Colonic mucosa (tissue), 4 donors: ENCODE results near the gene DLG4. TPM values are rescaled to one million over a fixed set of nuclear protein-coding genes. Genes with fewer than 3 reads are reported as not detected.
A peak's percentile ranks its signal among the peaks of the same experiment; 100 is the strongest.
"Not testable (repeated sequence)": the region's sequence is repeated elsewhere in the genome, so short reads cannot be mapped to it uniquely, and the experiment has no call there.

Experiments used
- DNase-seq: peaks from one replicate; pipeline ENCODE4 v3.0.0-alpha.2; 2020
- H3K27ac ChIP-seq: fragments of 200-600 bp; one replicate; pipeline ENCODE4 v1.8.0; 2021
- H3K27me3 ChIP-seq: fragments of 200-600 bp; one replicate; pipeline ENCODE4 v1.8.0; 2021
- H3K36me3 ChIP-seq: fragments of 200-600 bp; one replicate; pipeline ENCODE4 v1.8.0; 2021
- H3K4me1 ChIP-seq: fragments of 200-600 bp; one replicate; pipeline ENCODE4 v1.8.0; 2021; ENCODE audit warnings: mild to moderate bottlenecking
- H3K4me3 ChIP-seq: fragments of 200-600 bp; one replicate; pipeline ENCODE4 v1.8.0; 2021
- H3K9ac ChIP-seq, 2 donors: one replicate each; pipeline ENCODE4 v1.7.0; 2013; ENCODE audit warnings: control low read depth in 2 of 2, low read depth in 2 of 2, low read length in 2 of 2
- H3K9me3 ChIP-seq: fragments of 200-600 bp; one replicate; pipeline ENCODE4 v1.8.0; 2021
- intact Hi-C: fragments of 100-400 bp; cut with DNase I; formaldehyde crosslinking; loops from one replicate; pipeline ENCODE4 v1.14.1; 2022
- total RNA-seq, 2 donors: library from RNA; stranded (reverse); fragmentation: NEBNext Ultra II Directional in 1 of 2; extraction: Animal tissue kit (Norgen Biotek cat#: 25700) in 1 of 2; gene quantifications; one replicate each; pipeline ENCODE4 v1.2.1, GENCODE V29; 2021
- TF ChIP-seq, protein P1 (sequence below): fragments of 200-600 bp; IDR thresholded peaks from one replicate; pipeline ENCODE4 v1.8.0; 2022; ENCODE audit warnings: antibody characterized with exemption, mild to moderate bottlenecking
- donor health status: healthy.
- donor health status: DM: no; HTN: no; CAD: no.
- donor health status: DM: no; HTN: no; CAD: no.

The DLG4 gene
- total RNA-seq, 2 donors from 2014 or later: 4.8 to 5.6 TPM

DNA sequence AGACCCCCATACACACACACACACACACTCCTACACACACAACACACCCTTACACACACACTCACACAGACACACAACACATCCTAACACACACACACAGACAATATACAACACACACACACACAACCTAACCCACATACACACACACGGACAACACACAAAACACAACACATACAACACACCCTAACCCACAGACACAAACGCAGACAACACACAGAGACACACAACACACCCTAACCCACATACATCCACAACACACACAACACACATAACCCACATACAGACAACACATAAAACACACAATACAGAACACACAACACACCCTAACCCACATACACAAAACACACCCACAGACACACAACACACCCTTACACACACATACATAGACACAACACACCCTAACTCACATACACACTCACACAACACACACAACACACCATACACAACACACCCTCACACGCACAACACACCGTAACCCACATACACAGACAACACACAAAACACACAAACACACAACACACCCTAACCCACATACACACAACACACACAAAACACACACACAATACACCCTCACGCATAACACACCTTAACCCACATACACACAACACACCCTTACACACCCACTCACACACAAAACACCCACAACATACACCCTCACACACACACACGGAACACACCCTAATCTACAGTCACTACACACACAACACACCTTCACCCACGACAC lies 44.9 kb downstream of the DLG4 start:
- Histone ChIP-seq H3K27ac (no peak overlapping the region), H3K36me3 (no peaks in the 10 kb centered on the region), H3K9ac (peak overlapping the region in 1 of 2 donors; percentile 26), H3K27me3 (no peaks in the 10 kb centered on the region), H3K4me1 (peaks cover 7% of the 10 kb centered on the region), H3K4me3 (no peak overlapping the region), H3K9me3 (no peaks in the 10 kb centered on the region)
- intact Hi-C loops: no loop called here
- TF ChIP-seq, protein P1, sequence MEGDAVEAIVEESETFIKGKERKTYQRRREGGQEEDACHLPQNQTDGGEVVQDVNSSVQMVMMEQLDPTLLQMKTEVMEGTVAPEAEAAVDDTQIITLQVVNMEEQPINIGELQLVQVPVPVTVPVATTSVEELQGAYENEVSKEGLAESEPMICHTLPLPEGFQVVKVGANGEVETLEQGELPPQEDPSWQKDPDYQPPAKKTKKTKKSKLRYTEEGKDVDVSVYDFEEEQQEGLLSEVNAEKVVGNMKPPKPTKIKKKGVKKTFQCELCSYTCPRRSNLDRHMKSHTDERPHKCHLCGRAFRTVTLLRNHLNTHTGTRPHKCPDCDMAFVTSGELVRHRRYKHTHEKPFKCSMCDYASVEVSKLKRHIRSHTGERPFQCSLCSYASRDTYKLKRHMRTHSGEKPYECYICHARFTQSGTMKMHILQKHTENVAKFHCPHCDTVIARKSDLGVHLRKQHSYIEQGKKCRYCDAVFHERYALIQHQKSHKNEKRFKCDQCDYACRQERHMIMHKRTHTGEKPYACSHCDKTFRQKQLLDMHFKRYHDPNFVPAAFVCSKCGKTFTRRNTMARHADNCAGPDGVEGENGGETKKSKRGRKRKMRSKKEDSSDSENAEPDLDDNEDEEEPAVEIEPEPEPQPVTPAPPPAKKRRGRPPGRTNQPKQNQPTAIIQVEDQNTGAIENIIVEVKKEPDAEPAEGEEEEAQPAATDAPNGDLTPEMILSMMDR: no peak
- DNase-seq: no peak

DNA sequence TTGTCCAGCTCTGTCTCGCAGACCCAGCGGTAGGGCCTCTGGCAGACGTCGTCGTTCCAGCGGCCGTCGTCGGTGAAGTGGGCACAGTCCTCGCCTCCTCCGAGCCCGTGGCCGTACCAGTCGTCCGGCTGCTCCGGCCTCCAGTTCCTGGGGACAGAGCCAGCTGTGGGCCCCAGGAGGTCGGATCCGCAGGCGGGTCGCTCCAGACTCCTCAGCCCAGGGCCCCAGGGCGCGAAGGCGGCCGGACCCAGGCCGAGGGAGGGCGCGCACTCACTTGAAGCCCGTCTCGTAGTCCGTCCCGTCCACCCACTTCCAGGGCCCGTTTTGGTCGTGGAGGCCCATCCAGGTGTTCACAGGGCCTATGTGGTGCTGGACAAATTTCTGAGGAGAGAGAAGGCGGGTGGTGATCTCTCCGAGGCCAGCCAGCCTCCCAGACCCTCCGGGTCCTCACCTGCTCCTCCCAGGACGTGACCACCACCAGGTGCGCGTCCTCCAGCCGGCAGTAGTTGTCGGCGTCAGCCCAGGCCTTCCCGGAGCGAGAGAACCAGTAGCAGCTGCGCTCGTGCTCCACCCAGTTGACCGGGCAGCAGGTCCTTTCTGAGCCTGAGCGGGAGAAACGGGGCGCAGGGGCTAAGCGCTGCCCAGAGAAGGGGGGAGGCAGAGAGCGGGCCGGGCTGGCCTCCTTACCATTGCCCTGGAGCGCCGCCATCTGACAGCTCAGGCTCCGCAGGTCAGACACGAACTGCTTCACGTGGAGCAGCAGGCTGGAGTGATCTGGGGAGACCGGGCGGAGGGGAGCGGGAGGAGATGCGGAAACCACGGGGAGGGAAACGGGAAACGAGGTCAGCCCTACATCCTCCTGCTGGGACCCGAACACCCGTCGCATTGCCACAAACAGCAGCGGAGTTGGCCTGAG lies 45.7 kb downstream of the DLG4 start:
- H3K27me3 ChIP-seq: no peaks in the 10 kb centered on the region
- TF ChIP-seq, protein P1: no peak
- H3K36me3 ChIP-seq: no peaks in the 10 kb centered on the region
- no peak overlapping the region for H3K27ac ChIP-seq
- H3K4me1 ChIP-seq: peaks cover 7% of the 10 kb centered on the region
- intact Hi-C loops: no loop called here
- peak overlapping the region; percentile 13 for H3K4me3 ChIP-seq
- H3K9me3 ChIP-seq: no peaks in the 10 kb centered on the region
- peak overlapping the region in 1 of 2 donors; percentile 26 for H3K9ac ChIP-seq
- peak; percentile 57 for DNase-seq

DNA sequence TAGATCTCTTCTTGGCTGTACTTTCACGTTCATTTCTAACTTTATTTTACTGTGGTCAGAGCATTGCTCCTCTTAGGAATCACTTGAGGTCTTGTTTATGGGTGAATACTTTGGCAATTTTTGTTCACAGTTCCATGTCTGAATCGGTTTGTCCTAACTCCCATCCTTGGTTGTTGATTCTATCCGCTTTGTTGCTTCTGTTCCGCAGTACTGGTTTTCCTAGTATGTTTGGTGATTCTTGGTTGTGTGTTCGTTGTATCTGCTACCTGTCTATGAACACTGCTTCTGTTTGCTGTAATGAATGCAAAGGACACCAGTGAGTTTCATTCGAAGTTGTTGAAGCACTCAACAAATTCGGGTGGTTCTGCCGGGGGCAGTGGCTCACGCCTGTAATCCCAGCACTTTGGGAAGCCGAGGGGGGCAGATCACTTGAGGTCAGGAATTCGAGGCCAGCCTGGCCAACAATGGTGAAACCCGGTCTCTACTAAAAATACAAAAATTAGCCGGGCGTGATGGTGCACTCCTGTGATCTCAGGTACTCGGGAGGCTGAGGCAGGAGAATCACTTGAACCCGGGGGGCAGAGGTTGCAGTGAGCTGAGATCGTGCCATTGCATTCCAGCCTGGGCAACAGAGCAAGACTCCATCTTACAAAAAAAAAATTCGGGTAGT lies 47.0 kb downstream of the DLG4 start:
- H3K9ac ChIP-seq, H3K36me3 ChIP-seq, intact Hi-C loops, DNase-seq, H3K27ac ChIP-seq, H3K4me3 ChIP-seq, H3K27me3 ChIP-seq, H3K9me3 ChIP-seq, H3K4me1 ChIP-seq: not testable (repeated sequence)

DNA sequence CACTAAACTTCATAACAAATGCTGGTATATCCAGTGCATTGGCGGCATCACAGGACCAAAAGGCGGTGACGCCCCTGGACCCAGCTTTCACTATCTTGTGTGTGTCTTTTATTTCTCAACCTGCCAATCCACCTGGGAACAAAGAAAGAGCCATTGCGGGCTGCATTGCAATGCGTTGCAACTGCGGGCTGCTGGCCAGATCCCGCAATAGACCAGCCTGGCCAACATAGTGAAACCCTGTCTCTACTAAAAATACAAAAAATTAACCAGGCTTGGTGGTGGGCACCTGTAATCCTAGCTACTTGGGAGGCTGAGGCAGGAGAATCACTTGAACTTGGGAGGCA lies 50.1 kb downstream of the DLG4 start:
- H3K27ac ChIP-seq, DNase-seq, H3K36me3 ChIP-seq, H3K9me3 ChIP-seq, H3K27me3 ChIP-seq, H3K4me1 ChIP-seq, intact Hi-C loops, H3K4me3 ChIP-seq, H3K9ac ChIP-seq: not testable (repeated sequence)

DNA sequence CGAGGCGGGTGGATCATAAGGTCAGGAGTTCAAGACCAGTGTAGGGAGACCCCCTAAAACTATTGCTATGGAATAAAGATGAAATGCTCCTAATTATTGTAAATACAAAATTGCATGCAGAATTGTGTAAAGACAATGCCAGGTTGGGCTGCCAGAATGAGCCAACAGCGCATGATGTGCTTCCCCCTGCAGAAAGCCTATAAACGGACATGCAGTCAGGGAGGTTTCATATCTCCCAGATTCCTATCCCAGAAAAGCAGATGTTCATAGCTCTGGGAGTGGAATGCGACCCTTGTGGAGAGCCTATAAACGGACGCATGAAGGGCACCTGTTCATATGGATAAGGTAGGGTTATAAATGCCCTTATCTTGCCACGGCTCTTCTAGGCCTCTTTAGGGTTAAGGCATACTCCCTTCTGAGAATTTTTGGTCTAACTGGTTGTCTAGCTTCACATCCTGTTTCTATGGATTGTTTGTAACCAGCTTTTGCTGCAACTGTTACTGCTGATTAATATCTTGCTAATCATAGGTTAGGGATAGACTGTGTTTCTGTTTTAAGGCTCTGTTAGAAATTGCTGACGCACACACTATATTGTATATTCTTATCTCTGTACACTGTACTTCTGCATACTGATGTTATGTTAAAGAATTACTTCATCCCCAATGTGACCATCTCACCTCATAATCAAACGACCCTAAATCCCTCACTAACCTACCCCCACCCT lies 50.6 kb downstream of the DLG4 start:
- H3K9me3 ChIP-seq, DNase-seq, intact Hi-C loops, H3K36me3 ChIP-seq, H3K4me1 ChIP-seq, H3K9ac ChIP-seq, H3K27ac ChIP-seq, H3K27me3 ChIP-seq, H3K4me3 ChIP-seq: not testable (repeated sequence)

DNA sequence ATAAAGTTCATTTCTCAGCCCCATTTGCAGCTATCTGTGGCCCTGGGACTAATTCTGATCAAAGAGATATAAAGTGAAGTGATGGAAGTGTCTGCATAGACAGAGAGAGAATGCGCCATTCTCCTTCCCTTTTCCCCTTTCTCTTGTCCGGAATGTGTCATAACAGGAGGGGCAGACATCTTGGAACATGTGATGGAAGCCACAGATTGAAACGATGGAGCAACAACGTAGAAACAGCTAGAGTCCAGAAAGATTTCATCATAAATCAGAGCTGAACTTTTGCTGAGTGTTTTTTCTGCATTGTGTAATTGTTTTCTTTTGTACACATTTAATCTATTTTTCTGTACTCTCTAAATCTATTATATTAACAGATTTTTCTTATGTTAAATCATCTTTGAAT lies 51.8 kb downstream of the DLG4 start:
- no peak overlapping the region for H3K9ac ChIP-seq
- TF ChIP-seq, protein P1: no peak
- no peaks in the 10 kb centered on the region for H3K9me3 ChIP-seq
- H3K4me1 ChIP-seq: no peaks in the 10 kb centered on the region
- H3K36me3 ChIP-seq: no peaks in the 10 kb centered on the region
- H3K27me3 ChIP-seq: no peaks in the 10 kb centered on the region
- DNase-seq: no peak
- no peak overlapping the region for H3K27ac ChIP-seq
- intact Hi-C loops: no loop called here
- no peak overlapping the region for H3K4me3 ChIP-seq
